ENCODE measurements around the gene HIVEP3.

HIVEP3 gene

GRCh38 chr1:41616563-41616962, 302.2 kb downstream of the HIVEP3 start:
- DNase-seq: no peak
- in situ Hi-C loops (cut with HindIII; ENCODE audit: low pct_ligation_motif_present, low pct_unique_long_range_greater_than_20kb, low sequenced_read_pairs): no loop called here

GRCh38 chr1:41615981-41616380, 302.7 kb downstream of the HIVEP3 start:
- no peak for DNase-seq
- in situ Hi-C loops (cut with HindIII; ENCODE audit: low pct_ligation_motif_present, low pct_unique_long_range_greater_than_20kb, low sequenced_read_pairs): no loop called here

GRCh38 chr1:41615316-41615715, 303.4 kb downstream of the HIVEP3 start:
- in situ Hi-C loops (cut with HindIII; ENCODE audit: low pct_ligation_motif_present, low pct_unique_long_range_greater_than_20kb, low sequenced_read_pairs): no loop called here
- DNase-seq: no peak

- in situ Hi-C loops (cut with HindIII; ENCODE audit: low pct_ligation_motif_present, low pct_unique_long_range_greater_than_20kb, low sequenced_read_pairs): no loop called here
- no peak for DNase-seq
Measured at GRCh38 chr1:41614818-41615217, 303.9 kb downstream of the HIVEP3 start.

- in situ Hi-C loops (cut with HindIII; ENCODE audit: low pct_ligation_motif_present, low pct_unique_long_range_greater_than_20kb, low sequenced_read_pairs): no loop called here
- no peak for DNase-seq
Measured at GRCh38 chr1:41613689-41614574, 304.8 kb downstream of the HIVEP3 start.

- in situ Hi-C loops (cut with HindIII; ENCODE audit: low pct_ligation_motif_present, low pct_unique_long_range_greater_than_20kb, low sequenced_read_pairs): no loop called here
Measured at GRCh38 chr1:41612953-41613352, 305.8 kb downstream of the HIVEP3 start.

GRCh38 chr1:41611932-41612450, 306.7 kb downstream of the HIVEP3 start:
- no peak for DNase-seq
- in situ Hi-C loops (cut with HindIII; ENCODE audit: low pct_ligation_motif_present, low pct_unique_long_range_greater_than_20kb, low sequenced_read_pairs): no loop called here

More at GRCh38 chr1:41612953-41613352, 305.8 kb downstream of the HIVEP3 start:
- no peak for DNase-seq

GRCh38 chr1:41611068-41611931, 307.4 kb downstream of the HIVEP3 start:
- no peak for DNase-seq
- in situ Hi-C loops (cut with HindIII; ENCODE audit: low pct_ligation_motif_present, low pct_unique_long_range_greater_than_20kb, low sequenced_read_pairs): no loop called here

GRCh38 chr1:41610361-41610760, 308.4 kb downstream of the HIVEP3 start:
- DNase-seq: no peak
- in situ Hi-C loops (cut with HindIII; ENCODE audit: low pct_ligation_motif_present, low pct_unique_long_range_greater_than_20kb, low sequenced_read_pairs): no loop called here

GRCh38 chr1:41609166-41609883, 309.4 kb downstream of the HIVEP3 start:
- DNase-seq: no peak
- in situ Hi-C loops (cut with HindIII; ENCODE audit: low pct_ligation_motif_present, low pct_unique_long_range_greater_than_20kb, low sequenced_read_pairs): no loop called here

GRCh38 chr1:41608211-41608610, 310.5 kb downstream of the HIVEP3 start:
- no peak for DNase-seq
- in situ Hi-C loops (cut with HindIII; ENCODE audit: low pct_ligation_motif_present, low pct_unique_long_range_greater_than_20kb, low sequenced_read_pairs): no loop called here

GRCh38 chr1:41607808-41608207, 310.9 kb downstream of the HIVEP3 start:
- DNase-seq: no peak
- in situ Hi-C loops (cut with HindIII; ENCODE audit: low pct_ligation_motif_present, low pct_unique_long_range_greater_than_20kb, low sequenced_read_pairs): no loop called here

GRCh38 chr1:41599912-41600311, 318.8 kb downstream of the HIVEP3 start:
- DNase-seq: peak; percentile 23
- in situ Hi-C loops (cut with HindIII; ENCODE audit: low pct_ligation_motif_present, low pct_unique_long_range_greater_than_20kb, low sequenced_read_pairs): no loop called here

GRCh38 chr1:41598325-41598724, 320.4 kb downstream of the HIVEP3 start:
- in situ Hi-C loops (cut with HindIII; ENCODE audit: low pct_ligation_motif_present, low pct_unique_long_range_greater_than_20kb, low sequenced_read_pairs): no loop called here
- DNase-seq: no peak

- in situ Hi-C loops (cut with HindIII; ENCODE audit: low pct_ligation_motif_present, low pct_unique_long_range_greater_than_20kb, low sequenced_read_pairs): no loop called here
- DNase-seq: no peak
Measured at GRCh38 chr1:41592451-41593125, 326.1 kb downstream of the HIVEP3 start.

- in situ Hi-C loops (cut with HindIII; ENCODE audit: low pct_ligation_motif_present, low pct_unique_long_range_greater_than_20kb, low sequenced_read_pairs): no loop called here
- DNase-seq: no peak
Measured at GRCh38 chr1:41591891-41592290, 326.8 kb downstream of the HIVEP3 start.

GRCh38 chr1:41590331-41590730, 328.4 kb downstream of the HIVEP3 start:
- DNase-seq: no peak
- in situ Hi-C loops (cut with HindIII; ENCODE audit: low pct_ligation_motif_present, low pct_unique_long_range_greater_than_20kb, low sequenced_read_pairs): no loop called here

GRCh38 chr1:41589395-41589794, 329.3 kb downstream of the HIVEP3 start:
- no peak for DNase-seq
- in situ Hi-C loops (cut with HindIII; ENCODE audit: low pct_ligation_motif_present, low pct_unique_long_range_greater_than_20kb, low sequenced_read_pairs): no loop called here
